Measurements from ENCODE around the gene EVPL.

GRCh38 chr17:76054112-76054476 lies 27.0 kb upstream of the EVPL start:
- TF ChIP-seq CTCF (IDR thresholded peaks at IDR 0.05; ENCODE audit: borderline replicate concordance, extremely low read depth, low read length, poor library complexity, severe bottlenecking), result no peak
- no peak for TF ChIP-seq EZH2 (IDR thresholded peaks at IDR 0.05; ENCODE audit: borderline replicate concordance, low read depth, low read length, severe bottlenecking)

All from DND-41 (cell line).